PC-3 (cell line): ENCODE results near the gene DNAJB6. TPM values are rescaled to one million over a fixed set of nuclear protein-coding genes. Genes with fewer than 3 reads are reported as not detected.

Experiments
- ATAC-seq: fragments of 200-7000 bp; cut with Tn5 transposase; 2 replicates; pipeline ENCODE4 v1.9.1; 2020; ENCODE audit warnings: mild to moderate bottlenecking, moderate library complexity
- BruUV-seq: library from RNA; stranded (reverse); fragments of 400-500 nt; replicated peaks from 2 replicates; lab custom pipeline; 2021; lab: Mats Ljungman, UMichigan
- CTCF ChIA-PET: fragments of 300-600 bp; sonication (Branson Sonifier 250); formaldehyde crosslinking; loops from one replicate; lab custom pipeline; 2022; ENCODE audit warnings: antibody characterized with exemption; lab: Charles Lee
- POLR2A ChIA-PET: fragments of 300-600 bp; sonication (Branson Sonifier 250); formaldehyde crosslinking; loops from one replicate; lab custom pipeline; 2022; ENCODE audit warnings: antibody characterized with exemption; ENCODE audit not compliant: unreplicated experiment; lab: Charles Lee
- DNase-seq: peaks from one replicate; pipeline ENCODE4 v3.0.0-alpha.2; 2015
- H2AFZ ChIP-seq: fragments of 300-600 bp; sonication (generic); 2 replicates; pipeline ENCODE4 v1.6.0; 2016; ENCODE audit warnings: antibody characterized with exemption, low read length
- H3F3A ChIP-seq: fragments of 300-600 bp; sonication (generic); one replicate; pipeline ENCODE4 v1.6.0; 2017; ENCODE audit warnings: antibody characterized with exemption, low read length, control low read depth, mild to moderate bottlenecking; ENCODE audit not compliant: unreplicated experiment
- H3K27ac ChIP-seq: fragments of 300-600 bp; sonication (generic); 2 replicates; pipeline ENCODE4 v1.5.1; 2016; ENCODE audit warnings: mild to moderate bottlenecking, low read length
- H3K27me3 ChIP-seq: fragments of 300-600 bp; sonication (generic); 2 replicates; pipeline ENCODE4 v1.6.1; 2016; ENCODE audit warnings: low read length, mixed read lengths
- H3K36me3 ChIP-seq: fragments of 300-600 bp; sonication (generic); 2 replicates; pipeline ENCODE4 v1.6.1; 2016; ENCODE audit warnings: low read depth, mixed run types, low read length, mixed read lengths
- H3K4me1 ChIP-seq: fragments of 300-600 bp; sonication (generic); 2 replicates; pipeline ENCODE4 v1.5.1; 2016; ENCODE audit warnings: low read length; ENCODE audit not compliant: insufficient read depth
- H3K4me2 ChIP-seq: fragments of 300-600 bp; sonication (generic); 2 replicates; pipeline ENCODE4 v1.6.0; 2016; ENCODE audit warnings: low read length
- H3K4me3 ChIP-seq: fragments of 300-600 bp; sonication (generic); 2 replicates; pipeline ENCODE4 v1.5.1; 2016; ENCODE audit warnings: mild to moderate bottlenecking, low read length, mixed read lengths
- H3K79me2 ChIP-seq: fragments of 300-600 bp; sonication (generic); 2 replicates; pipeline ENCODE4 v1.6.1; 2017; ENCODE audit warnings: low read length, mixed read lengths
- H3K9ac ChIP-seq: fragments of 300-600 bp; sonication (generic); 2 replicates; pipeline ENCODE4 v1.6.0; 2016; ENCODE audit warnings: mild to moderate bottlenecking, low read length
- H3K9me2 ChIP-seq: fragments of 300-600 bp; sonication (generic); replicated peaks from 2 replicates; pipeline ENCODE4 v1.6.1; 2016; ENCODE audit warnings: mixed run types, low read length, mixed read lengths
- H3K9me3 ChIP-seq: fragments of 300-600 bp; sonication (generic); 2 replicates; pipeline ENCODE4 v1.6.1; 2016; ENCODE audit warnings: low read length, mixed read lengths
- H4K20me1 ChIP-seq: fragments of 300-600 bp; sonication (generic); 2 replicates; pipeline ENCODE4 v1.6.1; 2016; ENCODE audit warnings: low read length, mixed read lengths
- EZH2 ChIP-seq: fragments of 300-600 bp; sonication (generic); IDR thresholded peaks from one replicate; pipeline ENCODE4 v1.6.1; 2017; ENCODE audit warnings: antibody characterized with exemption, mild to moderate bottlenecking, low read length; ENCODE audit not compliant: unreplicated experiment
- EZH2phosphoT487 ChIP-seq: fragments of 300-600 bp; sonication (generic); IDR thresholded peaks from 2 replicates; pipeline ENCODE4 v1.6.1; 2018; ENCODE audit warnings: mild to moderate bottlenecking, antibody characterized with exemption, low read length, borderline replicate concordance
- intact Hi-C: fragments of 100-400 bp; cut with micrococcal nuclease; formaldehyde crosslinking; loops from 2 replicates; pipeline ENCODE4 v1.9.0; 2023
- total RNA-seq: library from RNA; depleted of rRNA; stranded (reverse); fragments of >200 nt; gene quantifications from 2 replicates; pipeline ENCODE4 v1.2.3, GENCODE V29; 2014
- TF ChIP-seq, protein P1 (sequence below): fragments of 300-600 bp; sonication (generic); conservative IDR thresholded peaks from 2 replicates; pipeline ENCODE4 v1.5.1; 2017; ENCODE audit warnings: antibody characterized with exemption, low read depth, mild to moderate bottlenecking, low read length

DNAJB6 gene
- total RNA-seq, 1 experiment from 2014 or later, result 151 TPM

DNA sequence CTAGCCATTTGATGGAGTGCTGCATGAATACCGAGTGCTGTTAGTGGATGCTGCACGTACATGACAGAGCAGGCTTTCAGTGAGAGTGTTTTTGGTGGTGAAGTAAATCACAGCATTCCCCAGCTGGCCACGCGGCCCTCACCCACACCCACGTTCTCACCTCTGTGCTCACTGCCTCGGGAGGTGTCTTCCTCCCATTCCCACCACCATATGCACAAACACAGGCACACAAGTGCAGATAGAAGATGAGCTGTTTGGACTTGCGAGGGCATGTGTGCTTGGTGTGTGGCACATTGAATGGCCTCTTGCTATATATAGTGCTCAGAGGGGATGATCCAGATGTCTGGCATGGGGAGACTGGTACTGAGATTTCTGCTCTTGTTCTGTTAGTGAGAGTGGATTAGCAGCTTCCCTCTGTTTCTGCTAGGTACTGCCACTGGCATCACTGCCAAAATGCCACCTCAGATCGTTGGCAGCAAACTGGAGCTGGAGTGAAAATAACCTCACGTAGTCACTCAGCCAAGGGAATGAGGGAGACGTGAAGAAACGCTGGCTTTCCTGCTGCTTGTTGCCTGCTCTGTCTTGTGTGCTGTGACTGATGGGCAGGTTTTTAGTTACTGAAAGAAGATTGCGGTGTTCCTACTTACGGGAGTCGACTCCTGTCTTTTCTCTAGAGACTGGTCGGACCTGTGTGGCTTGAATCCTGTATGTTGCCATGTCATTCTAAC, 19.1 kb downstream of the DNAJB6 start:
- Histone ChIP-seq H3K9me2 (no peaks in the 10 kb centered on the region), H3K9ac (no peak overlapping the region), H3K27me3 (no peaks in the 10 kb centered on the region), H3K9me3 (no peaks in the 10 kb centered on the region), H3F3A (no peaks in the 10 kb centered on the region), H3K27ac (no peak overlapping the region), H2AFZ (no peak overlapping the region), H3K4me2 (no peak overlapping the region), H4K20me1 (peaks cover 99% of the 10 kb centered on the region), H3K4me3 (no peak overlapping the region), H3K79me2 (peaks cover 100% of the 10 kb centered on the region), H3K36me3 (peaks cover 37% of the 10 kb centered on the region), H3K4me1 (peaks cover 13% of the 10 kb centered on the region)
- peak; percentile 43 for DNase-seq
- TF ChIP-seq EZH2 (no peak), EZH2phosphoT487 (no peak)
- TF ChIP-seq, protein P1, sequence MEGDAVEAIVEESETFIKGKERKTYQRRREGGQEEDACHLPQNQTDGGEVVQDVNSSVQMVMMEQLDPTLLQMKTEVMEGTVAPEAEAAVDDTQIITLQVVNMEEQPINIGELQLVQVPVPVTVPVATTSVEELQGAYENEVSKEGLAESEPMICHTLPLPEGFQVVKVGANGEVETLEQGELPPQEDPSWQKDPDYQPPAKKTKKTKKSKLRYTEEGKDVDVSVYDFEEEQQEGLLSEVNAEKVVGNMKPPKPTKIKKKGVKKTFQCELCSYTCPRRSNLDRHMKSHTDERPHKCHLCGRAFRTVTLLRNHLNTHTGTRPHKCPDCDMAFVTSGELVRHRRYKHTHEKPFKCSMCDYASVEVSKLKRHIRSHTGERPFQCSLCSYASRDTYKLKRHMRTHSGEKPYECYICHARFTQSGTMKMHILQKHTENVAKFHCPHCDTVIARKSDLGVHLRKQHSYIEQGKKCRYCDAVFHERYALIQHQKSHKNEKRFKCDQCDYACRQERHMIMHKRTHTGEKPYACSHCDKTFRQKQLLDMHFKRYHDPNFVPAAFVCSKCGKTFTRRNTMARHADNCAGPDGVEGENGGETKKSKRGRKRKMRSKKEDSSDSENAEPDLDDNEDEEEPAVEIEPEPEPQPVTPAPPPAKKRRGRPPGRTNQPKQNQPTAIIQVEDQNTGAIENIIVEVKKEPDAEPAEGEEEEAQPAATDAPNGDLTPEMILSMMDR, result no peak
- ChIA-PET CTCF (no interaction called here), POLR2A (no interaction called here)
- intact Hi-C loops, result no loop called here
- ATAC-seq, result peak; percentile 15; the same call in 1 of the 2 replicates
- no TSS peak for BruUV-seq

DNA sequence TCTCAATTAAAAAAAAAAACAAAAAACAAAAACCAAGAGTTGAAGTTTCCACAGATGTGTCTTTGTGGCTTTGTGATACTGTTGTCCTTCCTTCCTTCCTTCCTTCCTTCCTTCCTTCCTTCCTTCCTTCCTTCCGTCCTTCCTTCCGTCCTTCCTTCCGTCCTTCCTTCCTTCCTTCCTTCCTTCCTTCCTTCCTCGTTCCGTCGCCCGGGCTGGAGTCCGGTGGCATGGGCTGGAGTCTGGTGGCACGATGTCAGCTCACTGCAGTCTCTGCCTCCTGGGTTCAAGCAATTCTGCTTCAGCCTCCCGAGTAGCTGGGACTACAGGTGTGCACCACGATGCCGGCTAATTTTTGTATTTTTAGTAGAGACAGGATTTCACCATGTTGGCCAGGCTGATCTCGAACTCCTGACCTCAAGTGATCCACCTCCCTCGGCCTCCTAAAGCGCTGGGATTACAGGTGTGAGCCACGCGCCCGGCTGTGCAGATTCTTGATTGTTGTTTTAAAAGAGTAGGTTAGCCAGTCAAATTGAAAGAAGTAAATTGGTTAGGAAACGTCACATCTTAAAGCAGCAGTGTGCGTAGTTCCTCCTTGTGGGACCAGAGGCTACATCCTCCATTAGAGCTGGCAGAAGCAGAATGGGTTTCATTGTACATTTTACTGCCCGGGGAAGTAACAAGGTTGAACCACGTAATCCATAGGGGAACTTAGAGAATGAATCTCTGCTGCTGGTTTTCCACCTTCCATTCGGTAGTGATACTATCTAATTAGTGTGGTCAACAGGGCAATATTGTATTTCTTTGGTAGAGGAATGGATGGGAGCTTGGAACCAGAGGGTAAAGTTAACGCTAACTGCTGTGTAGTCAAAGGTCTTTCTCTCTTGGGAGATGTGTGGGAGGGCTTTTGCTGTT, 20.6 kb downstream of the DNAJB6 start:
- ChIA-PET CTCF (no interaction called here), POLR2A (no interaction called here)
- Histone ChIP-seq H2AFZ (no peak overlapping the region), H3K9me2 (no peaks in the 10 kb centered on the region), H3K4me3 (no peak overlapping the region), H4K20me1 (peaks cover 99% of the 10 kb centered on the region), H3K4me1 (peaks cover 13% of the 10 kb centered on the region), H3K79me2 (peaks cover 100% of the 10 kb centered on the region), H3K9ac (no peak overlapping the region), H3K27me3 (no peaks in the 10 kb centered on the region), H3K27ac (no peak overlapping the region), H3K4me2 (no peak overlapping the region), H3F3A (no peaks in the 10 kb centered on the region), H3K36me3 (peaks cover 45% of the 10 kb centered on the region), H3K9me3 (no peaks in the 10 kb centered on the region)
- intact Hi-C loops, result no loop called here
- BruUV-seq, result no TSS peak
- DNase-seq (no peak), ATAC-seq (no peak)
- TF ChIP-seq, protein P1, result no peak
- no peak for TF ChIP-seq EZH2
- no peak for TF ChIP-seq EZH2phosphoT487
